ENCODE measurements around the gene F11R.

GRCh38 chr1:161000736-161001480, 20.0 kb downstream of the F11R start:
- TF ChIP-seq POLR2A (IDR thresholded peaks at IDR 0.05) (no peak), CTCF (IDR thresholded peaks at IDR 0.05) (no peak)
